ENCODE data around the gene SNX21. TPM values are rescaled to one million over a fixed set of nuclear protein-coding genes. Genes with fewer than 3 reads are reported as not detected.
A peak's percentile ranks its signal among the peaks of the same experiment; 100 is the strongest.

SNX21 gene
- polyA plus RNA-seq, 2 of the 4 experiments (the other 2 are of a cell fraction), result 4.0 to 7.0 TPM

GRCh38 chr20:45880988-45881788 is 47.6 kb downstream of the SNX21 start, which contains the start of gene ZSWIM1:
Gene ZSWIM1, plus strand, starts transcription at chr20:45881227. Its CDS starts 1,366 bp downstream, at chr20:45882593.
- ATAC-seq, result peak; percentile 99 to 100
- Histone ChIP-seq H3K9me3 (no peaks in the 10 kb centered on the region), H3K4me3 (peak within 1 kb of the TSS; percentile 73), H3K4me1 (peaks cover 17% of the 10 kb centered on the region), H3K4me2 (peak within 1 kb of the TSS; percentile 92), H3K27ac (peak within 1 kb of the TSS; percentile 79 to 81)
- 1% methylated on average over 23 of the region's 23 CpGs for WGBS (ENCODE audit: missing lambda C conversion rate)
- FAIRE-seq, result peak; percentile 92
- ChIA-PET POLR2A (interaction anchor here (0.6 to 2.2 kb wide), 15 partner anchors 9 to 518 kb away, joined by 3 to 26 read pairs (median 4); partner anchors contain the start of genes CTSA, NEURL2, SNX21 and SYS1), CTCF (interaction anchor here (0.7 to 1.9 kb wide), 10 partner anchors 9 to 133 kb away, joined by 3 to 12 read pairs (median 4); partner anchors contain the start of genes CTSA and NEURL2)
- DNase-seq (ENCODE audit: low read depth in 1 of 2, low spot score in 1 of 2), result peak; percentile 98 to 99
- TF ChIP-seq HOXB13 (CRISPR knock-in tag; IDR thresholded peaks at IDR 0.05; ENCODE audit: low read depth) (no peak), USF2 (IDR thresholded peaks at IDR 0.05) (no peak), POLR2A (IDR thresholded peaks at IDR 0.05; ENCODE audit: low read length) (peak; percentile 89), FOXS1 (CRISPR knock-in tag; IDR thresholded peaks at IDR 0.05) (no peak), JUN (IDR thresholded peaks at IDR 0.05) (peak; percentile 50 to 58; a peak in 3 of 5 replicates), ATOH8 (CRISPR knock-in tag; IDR thresholded peaks at IDR 0.05; ENCODE audit: low read depth) (no peak), FOSL2 (IDR thresholded peaks at IDR 0.05) (no peak), FOSL2 (CRISPR knock-in tag; IDR thresholded peaks at IDR 0.05) (no peak), EP300 (IDR thresholded peaks at IDR 0.05) (no peak), NR3C1 (IDR thresholded peaks at IDR 0.05) (no peak), TP53 (CRISPR knock-in tag; IDR thresholded peaks at IDR 0.05) (no peak), TFCP2L1 (CRISPR knock-in tag; IDR thresholded peaks at IDR 0.05) (no peak), PHF8 (IDR thresholded peaks at IDR 0.05; ENCODE audit: borderline replicate concordance, low read depth) (peak; percentile 65; the same call in 1 of the 2 replicates), MAFK (IDR thresholded peaks at IDR 0.05; ENCODE audit: partially characterized antibody) (no peak), KDM5A (IDR thresholded peaks at IDR 0.05) (no peak), RCOR1 (IDR thresholded peaks at IDR 0.05; ENCODE audit: low read depth, low read length) (no peak), BHLHE40 (IDR thresholded peaks at IDR 0.05; ENCODE audit: low read depth, low read length) (no peak), HEYL (CRISPR knock-in tag; IDR thresholded peaks at IDR 0.05) (no peak), ELK1 (IDR thresholded peaks at IDR 0.05; ENCODE audit: low read depth, low read length) (no peak), MAZ (IDR thresholded peaks at IDR 0.05; ENCODE audit: borderline replicate concordance, low read depth, low read length) (no peak), RARB (CRISPR knock-in tag; IDR thresholded peaks at IDR 0.05) (no peak), GATA3 (IDR thresholded peaks at IDR 0.05; ENCODE audit: borderline replicate concordance) (no peak), REST (IDR thresholded peaks at IDR 0.05) (no peak), BCL3 (IDR thresholded peaks at IDR 0.05) (peak; percentile 58; the same call in 1 of the 3 replicates), NFE2L2 (conservative IDR thresholded peaks at IDR 0.05; ENCODE audit: low read length) (no peak), PBX3 (IDR thresholded peaks at IDR 0.05) (peak; percentile 98), ZFP36 (IDR thresholded peaks at IDR 0.05; ENCODE audit: borderline replicate concordance, partially characterized antibody) (peak; percentile 67), HES2 (IDR thresholded peaks at IDR 0.05) (no peak), SREBF2 (IDR thresholded peaks at IDR 0.05) (no peak), HOXB5 (CRISPR knock-in tag; IDR thresholded peaks at IDR 0.05) (no peak), ESRRA (IDR thresholded peaks at IDR 0.05; ENCODE audit: borderline replicate concordance, low read length) (no peak), ZC3H11A (IDR thresholded peaks at IDR 0.05) (no peak)

Measured in A549 (cell line).